Memory B cell (primary cell): ENCODE measurements around the gene MYDGF.

Source experiments
- ATAC-seq: fragments of 150-1000 bp; cut with Tn5 transposase; 2 replicates; pipeline ENCODE4 v1.10.0; 2021; ENCODE audit warnings: low read depth, mild to moderate bottlenecking, moderate library complexity
- DNase-seq, 2 donors: peaks; one replicate each; pipeline ENCODE4 v3.0.0; 2022; ENCODE audit warnings: low spot score in 2 of 2
- H3K27ac Mint-ChIP-seq: one replicate; pipeline ENCODE4 v1.8.0; 2022; ENCODE audit warnings: mild to moderate bottlenecking, moderate library complexity, mixed read lengths
- H3K27me3 Mint-ChIP-seq: one replicate; pipeline ENCODE4 v1.8.0; 2022; ENCODE audit warnings: mixed read lengths
- H3K36me3 Mint-ChIP-seq: one replicate; pipeline ENCODE4 v1.8.0; 2022; ENCODE audit warnings: mild to moderate bottlenecking, mixed read lengths
- H3K4me1 Mint-ChIP-seq: one replicate; pipeline ENCODE4 v1.8.0; 2022; ENCODE audit warnings: mixed read lengths
- H3K4me3 Mint-ChIP-seq: one replicate; pipeline ENCODE4 v1.8.0; 2022; ENCODE audit warnings: mild to moderate bottlenecking, moderate library complexity, mixed read lengths
- H3K9me3 Mint-ChIP-seq: one replicate; pipeline ENCODE4 v1.8.0; 2022; ENCODE audit warnings: mixed read lengths

MYDGF gene

DNA sequence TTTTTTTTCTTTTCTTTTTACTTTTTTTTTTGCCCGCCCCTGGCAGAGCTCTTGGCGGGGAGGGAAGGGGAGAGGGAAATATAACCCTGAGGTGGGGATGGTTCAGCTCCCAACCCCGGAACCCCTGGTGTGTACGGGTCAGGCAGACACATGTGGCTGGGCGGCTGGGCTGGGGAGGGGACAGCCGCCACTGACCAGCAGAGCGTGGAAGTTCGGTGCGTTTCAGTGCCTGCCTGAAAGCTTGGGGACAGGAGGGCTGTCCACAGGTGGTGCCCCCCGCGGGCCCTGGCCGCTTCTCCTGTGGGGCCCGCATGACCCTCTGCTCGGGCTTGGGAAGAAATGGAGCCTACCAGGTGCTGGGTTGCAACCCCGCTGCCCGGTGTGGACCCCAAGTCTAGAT, 5.2 kb upstream of the MYDGF start:
- Mint-ChIP-seq H3K36me3 (peaks cover 10% of the 10 kb centered on the region), H3K4me1 (no peaks in the 10 kb centered on the region), H3K9me3 (no peaks in the 10 kb centered on the region), H3K27me3 (no peaks in the 10 kb centered on the region), H3K4me3 (no peak overlapping the region), H3K27ac (no peak overlapping the region)
- DNase-seq (no peak), ATAC-seq (no peak)

DNA sequence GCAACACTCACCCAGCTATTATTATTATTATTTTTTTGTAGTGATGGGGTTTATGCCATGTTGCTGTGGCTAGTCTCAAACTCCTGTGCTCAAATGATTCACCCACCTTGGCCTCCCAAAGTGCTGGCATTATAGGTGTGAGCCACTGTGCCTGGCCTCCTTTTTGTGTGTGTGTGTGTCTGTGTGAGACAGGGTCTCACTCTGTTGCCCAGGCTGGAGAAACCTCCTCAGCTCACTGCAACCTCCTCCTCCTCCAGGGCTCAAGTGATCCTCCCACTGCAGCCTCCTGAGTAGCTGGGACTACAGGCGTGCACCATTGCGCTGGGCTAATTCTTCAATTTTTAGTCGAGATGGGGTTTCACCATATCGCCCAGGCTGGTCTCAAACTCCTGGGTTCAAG, 3.6 kb upstream of the MYDGF start:
- no peak for ATAC-seq
- H3K4me1 Mint-ChIP-seq = peaks cover 13% of the 10 kb centered on the region
- H3K27ac Mint-ChIP-seq = peak overlapping the region; percentile 63

DNA sequence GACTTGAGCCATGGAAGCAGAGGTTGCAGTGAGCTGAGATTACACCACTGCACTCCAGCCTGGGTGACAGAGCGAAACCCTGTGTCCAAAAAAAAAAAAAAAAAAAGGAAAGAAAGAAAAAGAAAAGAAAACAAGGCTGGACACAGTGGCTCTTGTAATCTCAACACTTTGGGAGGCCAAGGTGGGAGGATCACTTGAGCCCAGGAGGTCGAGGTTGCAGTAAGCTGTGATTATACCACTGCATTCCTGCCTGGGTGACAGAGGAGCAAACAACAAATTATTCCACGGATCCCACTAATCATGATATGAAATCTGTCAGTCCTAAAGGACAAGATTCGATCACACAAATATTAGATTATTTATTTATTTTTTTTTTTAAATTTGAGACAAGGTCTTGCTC, 3.1 kb upstream of the MYDGF start:
- Mint-ChIP-seq H3K4me3 (no peak overlapping the region), H3K4me1 (peaks cover 15% of the 10 kb centered on the region), H3K27ac (no peak overlapping the region), H3K36me3 (peaks cover 6% of the 10 kb centered on the region), H3K27me3 (no peaks in the 10 kb centered on the region), H3K9me3 (no peaks in the 10 kb centered on the region)
- DNase-seq = no peak
- no peak for ATAC-seq

More for the DNA sequence above, 3.6 kb upstream of the MYDGF start:
- Mint-ChIP-seq H3K4me3 (no peak overlapping the region), H3K36me3 (peaks cover 5% of the 10 kb centered on the region), H3K9me3 (no peaks in the 10 kb centered on the region), H3K27me3 (no peaks in the 10 kb centered on the region)
- no peak for DNase-seq

DNA sequence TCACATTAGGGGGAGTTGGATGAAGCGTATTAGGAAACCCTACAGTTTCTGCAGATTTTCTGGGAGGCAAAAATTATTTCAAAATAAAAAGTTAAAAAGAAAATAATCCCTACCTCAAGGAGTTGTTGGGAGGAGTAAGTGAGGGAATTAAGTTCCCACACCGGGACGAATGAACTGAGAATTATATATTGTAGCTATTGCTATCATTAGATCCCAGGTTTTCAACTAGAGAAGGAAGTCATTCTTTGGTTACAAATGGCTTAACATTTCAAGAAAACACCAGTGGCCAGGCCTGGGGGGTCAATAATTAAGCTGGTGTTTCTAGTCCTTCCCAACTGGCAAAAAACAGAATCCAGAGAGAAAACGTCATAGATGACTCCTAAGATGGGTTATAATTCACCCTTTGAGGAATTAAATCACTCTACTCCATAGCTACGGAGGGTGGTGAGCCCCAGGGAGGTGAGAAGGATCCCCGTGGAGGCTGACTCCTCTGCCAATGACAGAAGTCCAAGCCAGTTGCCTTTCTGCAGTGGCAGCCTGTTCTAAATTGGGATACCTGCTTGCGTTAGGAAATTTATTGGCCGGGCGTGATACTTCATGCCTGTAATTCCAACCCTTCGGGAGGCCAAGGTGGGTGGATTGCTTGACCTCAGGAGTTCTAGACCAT, 1.2 kb upstream of the MYDGF start:
- no peak for ATAC-seq
- H3K4me3 Mint-ChIP-seq = peak overlapping the region; percentile 61
- no peaks in the 10 kb centered on the region for H3K9me3 Mint-ChIP-seq
- H3K27ac Mint-ChIP-seq = no peak overlapping the region
- H3K4me1 Mint-ChIP-seq = peaks cover 17% of the 10 kb centered on the region
- peaks cover 6% of the 10 kb centered on the region for H3K36me3 Mint-ChIP-seq
- H3K27me3 Mint-ChIP-seq = no peaks in the 10 kb centered on the region
- no peak for DNase-seq

DNA sequence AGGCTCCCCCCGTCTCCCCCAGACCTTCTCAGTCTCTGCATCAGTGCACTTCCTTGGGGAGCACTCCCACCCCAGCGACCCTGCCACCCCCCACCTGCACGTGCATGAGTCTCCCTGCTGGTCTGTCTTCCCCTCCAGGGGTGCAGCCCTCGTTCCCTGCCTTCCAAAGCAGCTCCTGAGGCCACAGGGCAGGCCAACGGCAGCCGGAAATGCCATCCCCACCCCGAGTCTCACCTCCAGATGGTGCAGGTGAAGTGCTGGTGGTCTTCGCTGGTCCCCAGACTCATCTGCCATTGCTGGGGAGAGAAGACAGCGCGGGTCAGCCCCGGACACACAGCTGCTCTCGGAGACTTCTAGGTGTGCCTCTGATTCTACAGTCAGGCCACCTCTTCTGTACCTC, 5.5 kb downstream of the MYDGF start:
- Mint-ChIP-seq H3K27ac (no peak overlapping the region), H3K4me1 (peaks cover 20% of the 10 kb centered on the region), H3K27me3 (no peaks in the 10 kb centered on the region), H3K4me3 (no peak overlapping the region), H3K9me3 (no peaks in the 10 kb centered on the region), H3K36me3 (peaks cover 11% of the 10 kb centered on the region)
- DNase-seq (no peak), ATAC-seq (no peak)

DNA sequence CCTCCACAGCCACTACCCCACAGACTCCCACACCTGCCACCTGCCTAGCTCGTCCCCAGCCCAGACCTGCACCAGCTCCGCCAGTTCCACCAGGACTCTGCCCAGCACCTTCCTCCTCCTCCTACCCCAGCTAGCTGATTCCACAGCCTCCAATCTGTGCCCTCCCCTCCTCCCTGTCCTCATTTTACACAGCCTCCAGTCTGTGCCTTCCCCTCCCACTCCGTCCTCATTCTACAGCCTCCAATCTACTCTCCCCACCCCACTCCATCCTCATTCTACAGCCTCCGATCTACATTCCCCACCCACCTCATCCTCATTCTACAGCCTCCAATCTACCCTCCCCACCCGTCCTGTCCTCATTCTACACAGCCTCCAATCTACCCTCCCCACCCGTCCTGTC, 7.3 kb downstream of the MYDGF start:
- Mint-ChIP-seq H3K4me1 (peaks cover 10% of the 10 kb centered on the region), H3K27me3 (no peaks in the 10 kb centered on the region), H3K4me3 (no peak overlapping the region), H3K9me3 (no peaks in the 10 kb centered on the region), H3K36me3 (peaks cover 6% of the 10 kb centered on the region), H3K27ac (peak overlapping the region; percentile 62)
- ATAC-seq (no peak), DNase-seq (no peak)

DNA sequence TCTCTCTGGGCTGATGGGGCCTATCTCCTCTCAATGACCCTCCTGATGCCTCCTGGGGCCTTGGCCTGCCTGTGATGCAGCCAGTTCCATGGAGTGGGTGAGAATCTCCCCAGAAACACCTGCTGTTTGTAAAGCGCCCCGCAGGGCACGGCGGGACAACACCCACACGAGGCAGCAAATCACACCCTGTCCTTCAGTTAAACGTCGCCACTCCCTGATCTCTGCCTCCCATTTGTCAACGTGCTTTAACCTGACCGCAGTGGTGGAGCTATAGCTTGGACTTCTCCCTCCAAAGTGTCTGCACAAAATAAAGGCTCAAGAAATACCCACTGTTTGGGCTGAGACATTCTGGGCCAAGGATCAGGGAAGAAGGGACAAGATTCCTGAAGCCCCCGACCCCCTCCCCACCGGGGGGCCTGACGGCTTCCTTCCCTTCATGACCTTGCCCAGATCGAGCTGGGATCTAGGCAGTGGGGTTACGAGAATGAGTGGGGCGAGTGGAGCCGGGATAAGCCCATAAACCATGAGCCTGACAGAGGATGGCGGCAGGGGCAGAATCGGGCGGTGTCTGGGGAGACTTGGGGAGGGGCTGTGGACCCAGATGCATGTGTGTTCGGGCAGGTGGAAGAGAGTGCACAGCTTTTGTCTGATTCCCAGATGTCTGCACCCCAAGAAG, 8.0 kb downstream of the MYDGF start:
- Mint-ChIP-seq H3K9me3 (no peaks in the 10 kb centered on the region), H3K4me1 (peaks cover 10% of the 10 kb centered on the region), H3K27me3 (no peaks in the 10 kb centered on the region), H3K36me3 (peaks cover 6% of the 10 kb centered on the region), H3K27ac (no peak overlapping the region), H3K4me3 (no peak overlapping the region)
- ATAC-seq = no peak
- DNase-seq = no peak

DNA sequence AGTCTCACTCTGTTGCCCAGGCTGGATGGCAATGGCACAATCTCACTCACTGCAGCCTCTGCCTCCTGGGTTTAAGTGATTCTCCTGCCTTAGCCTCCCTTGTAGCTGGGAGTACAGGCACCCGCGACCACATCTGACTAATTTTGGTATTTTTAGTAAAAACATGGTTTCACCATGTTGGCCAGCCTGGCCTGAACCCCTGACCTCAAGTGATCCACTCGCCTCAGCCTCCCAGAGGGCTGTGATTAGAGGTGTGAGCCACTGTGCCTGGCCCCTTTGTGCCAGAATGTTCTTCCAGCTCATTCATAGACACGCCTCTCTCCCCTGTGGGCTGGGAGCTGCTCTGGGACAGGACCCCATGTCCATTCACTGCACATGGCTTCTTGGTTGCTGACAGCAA, 9.1 kb downstream of the MYDGF start:
- H3K4me3 Mint-ChIP-seq = no peak overlapping the region
- peaks cover 8% of the 10 kb centered on the region for H3K4me1 Mint-ChIP-seq
- H3K27ac Mint-ChIP-seq = peak overlapping the region; percentile 50
- H3K36me3 Mint-ChIP-seq = peaks cover 6% of the 10 kb centered on the region
- no peak for ATAC-seq
- no peaks in the 10 kb centered on the region for H3K9me3 Mint-ChIP-seq
- no peak for DNase-seq
- H3K27me3 Mint-ChIP-seq = no peaks in the 10 kb centered on the region

DNA sequence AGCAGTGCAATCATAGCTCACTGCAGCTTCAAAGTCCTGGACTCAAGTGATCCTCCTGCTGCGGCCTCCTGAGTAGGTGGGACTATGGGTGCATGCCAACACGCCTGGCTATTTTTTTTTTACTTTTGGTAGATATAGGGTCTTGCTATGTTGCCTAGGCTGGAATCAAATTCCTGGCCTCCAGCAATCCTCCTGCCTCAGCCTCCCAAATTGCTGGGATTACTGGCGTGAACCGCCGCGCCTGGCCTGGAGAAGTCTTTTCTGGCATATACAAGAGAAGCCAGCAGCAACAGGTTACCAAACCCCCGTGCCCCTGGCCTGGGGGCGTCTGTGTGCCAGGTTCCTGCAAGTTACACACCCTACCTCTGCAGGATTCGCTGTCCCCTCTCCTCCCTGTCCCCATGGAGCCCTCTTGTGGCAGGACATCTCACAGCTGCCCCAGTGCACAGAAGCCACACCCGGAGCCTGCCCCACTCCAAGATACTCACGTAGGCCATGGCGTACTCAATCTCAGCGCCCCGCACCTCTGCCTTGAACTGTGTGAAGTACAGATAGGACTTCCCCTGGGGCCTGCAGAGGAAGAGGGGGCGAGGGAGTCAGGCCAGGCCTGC, 9.9 kb downstream of the MYDGF start:
- DNase-seq (no peak), ATAC-seq (no peak)
- Mint-ChIP-seq H3K4me1 (peaks cover 8% of the 10 kb centered on the region), H3K36me3 (peaks cover 6% of the 10 kb centered on the region), H3K27me3 (no peaks in the 10 kb centered on the region), H3K9me3 (no peaks in the 10 kb centered on the region), H3K27ac (no peak overlapping the region), H3K4me3 (no peak overlapping the region)

DNA sequence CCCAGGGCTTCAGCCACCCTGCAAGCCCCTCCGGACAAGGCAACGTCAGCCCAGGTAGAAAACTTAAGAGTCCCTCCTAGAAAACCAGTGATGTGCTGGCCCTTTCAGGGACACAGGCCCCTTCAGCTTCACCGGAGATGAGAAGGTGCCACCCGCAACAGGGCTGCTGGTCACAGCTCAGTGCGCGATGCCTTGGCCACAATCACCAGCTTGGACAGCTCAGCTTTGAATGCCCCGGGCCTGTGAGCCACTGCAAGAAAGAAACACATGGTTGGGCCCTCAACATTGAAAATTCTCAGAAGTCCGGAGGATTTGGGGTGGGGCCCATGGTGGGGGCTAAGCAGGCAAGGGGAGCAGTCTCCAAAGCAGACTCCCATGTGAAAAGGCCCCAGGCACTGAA, 12.3 kb downstream of the MYDGF start:
- peaks cover 13% of the 10 kb centered on the region for H3K36me3 Mint-ChIP-seq
- no peaks in the 10 kb centered on the region for H3K27me3 Mint-ChIP-seq
- DNase-seq (no peak), ATAC-seq (no peak)
- H3K4me3 Mint-ChIP-seq = no peak overlapping the region
- H3K27ac Mint-ChIP-seq = no peak overlapping the region
- peaks cover 9% of the 10 kb centered on the region for H3K4me1 Mint-ChIP-seq
- no peaks in the 10 kb centered on the region for H3K9me3 Mint-ChIP-seq

DNA sequence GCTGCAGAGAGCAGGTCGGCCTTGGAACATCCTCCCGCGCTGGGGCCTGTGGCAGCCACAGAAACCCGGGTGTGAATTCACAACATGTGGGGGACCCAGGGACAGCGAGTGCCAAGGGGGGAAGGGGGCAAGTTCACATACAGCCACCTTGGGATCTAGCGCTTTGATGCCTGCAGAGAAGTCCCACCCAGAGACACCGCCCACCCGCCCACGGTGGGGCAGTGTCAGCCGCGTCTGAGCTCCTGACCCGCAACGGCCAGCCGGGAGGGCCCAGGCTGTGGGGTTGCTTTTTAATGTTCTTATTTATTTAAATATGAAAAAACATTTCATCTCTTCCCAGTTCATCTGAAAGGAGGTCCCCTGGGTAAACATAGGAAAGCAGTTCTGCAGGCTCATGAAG, 12.9 kb downstream of the MYDGF start:
- no peaks in the 10 kb centered on the region for H3K9me3 Mint-ChIP-seq
- no peak overlapping the region for H3K4me3 Mint-ChIP-seq
- ATAC-seq = no peak
- peaks cover 13% of the 10 kb centered on the region for H3K36me3 Mint-ChIP-seq
- peak overlapping the region; percentile 17 for H3K27ac Mint-ChIP-seq
- peaks cover 8% of the 10 kb centered on the region for H3K4me1 Mint-ChIP-seq
- DNase-seq = no peak
- H3K27me3 Mint-ChIP-seq = no peaks in the 10 kb centered on the region

DNA sequence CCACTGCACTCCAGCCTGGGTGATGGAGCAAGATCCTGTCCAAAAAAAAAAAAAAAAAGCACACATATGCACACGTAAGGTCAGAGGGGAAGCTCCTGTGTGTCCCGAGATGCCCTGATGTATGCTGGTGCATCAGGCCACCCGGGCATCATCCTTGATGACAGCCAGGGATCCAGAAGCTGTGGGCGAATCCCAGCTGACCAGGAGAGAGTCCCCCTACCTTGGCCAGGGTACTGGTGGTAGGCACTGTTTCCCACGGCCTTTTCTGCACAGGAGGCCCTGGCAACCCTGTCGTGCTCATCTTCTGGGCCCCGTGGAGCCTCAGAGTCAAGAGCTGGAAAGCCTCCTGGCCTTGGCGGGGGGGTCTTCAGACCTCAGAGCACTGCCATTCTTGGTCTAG, 14.0 kb downstream of the MYDGF start:
- Mint-ChIP-seq H3K27ac (no peak overlapping the region), H3K4me3 (no peak overlapping the region), H3K9me3 (no peaks in the 10 kb centered on the region), H3K36me3 (peaks cover 10% of the 10 kb centered on the region), H3K27me3 (no peaks in the 10 kb centered on the region), H3K4me1 (peaks cover 4% of the 10 kb centered on the region)
- DNase-seq (no peak), ATAC-seq (no peak)

DNA sequence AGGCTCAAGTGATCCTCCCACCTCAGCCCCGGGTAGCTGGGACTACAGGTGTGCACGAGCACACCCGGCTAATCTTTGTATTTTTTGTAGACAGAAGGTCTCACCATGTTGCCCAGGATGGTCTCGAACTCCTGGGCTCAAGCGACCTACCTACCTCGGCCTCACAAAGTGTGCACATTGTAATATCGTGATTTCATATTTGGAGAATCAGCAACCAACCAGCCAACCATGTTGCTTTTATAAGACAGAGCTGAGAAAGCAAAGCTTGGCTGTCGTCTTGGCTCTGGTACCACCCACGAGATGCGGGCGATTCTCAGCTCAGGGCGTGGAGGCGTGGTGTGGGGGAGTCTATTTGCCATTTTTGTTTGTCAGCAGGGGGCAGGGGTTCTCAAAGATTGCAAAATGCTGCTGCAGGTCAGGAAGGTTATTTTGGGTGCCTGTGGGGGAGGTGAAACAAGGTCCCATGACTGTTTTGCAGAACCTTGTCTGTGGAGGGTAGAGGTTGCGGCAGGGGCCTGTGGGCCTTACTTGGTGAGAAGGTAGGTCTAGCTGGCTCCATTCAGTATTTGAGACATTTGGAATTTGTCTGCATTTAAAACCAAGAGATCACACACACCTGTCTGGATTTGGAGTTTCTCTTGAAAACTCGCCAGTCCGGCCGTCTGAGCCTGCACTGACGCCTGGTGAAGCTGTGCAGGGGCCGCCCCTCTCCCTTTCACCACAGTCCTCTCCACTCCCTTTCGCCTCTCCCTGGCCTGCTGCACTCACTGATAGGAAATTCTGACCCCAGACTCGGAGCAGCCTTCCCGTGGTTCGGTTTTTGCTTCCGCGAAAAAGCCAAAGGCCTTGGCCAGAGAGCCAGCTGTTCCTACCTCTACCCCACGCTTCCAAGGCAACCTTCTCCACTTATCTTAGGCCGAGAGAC, 15.4 kb downstream of the MYDGF start:
- Mint-ChIP-seq H3K4me3 (no peak overlapping the region), H3K27ac (peak overlapping the region; percentile 76), H3K27me3 (no peaks in the 10 kb centered on the region), H3K36me3 (peaks cover 7% of the 10 kb centered on the region), H3K9me3 (no peaks in the 10 kb centered on the region), H3K4me1 (peaks cover 4% of the 10 kb centered on the region)
- ATAC-seq (peak; percentile 34), DNase-seq (no peak)
